Skeletal muscle tissue (tissue), 4 donors: ENCODE results near the gene UBL7. TPM values are rescaled to one million over a fixed set of nuclear protein-coding genes. Genes with fewer than 3 reads are reported as not detected.

Experiments
- H3K27ac ChIP-seq: one replicate; pipeline ENCODE4 v1.7.0; 2013; ENCODE audit warnings: mild to moderate bottlenecking, low read depth, low read length, inconsistent platforms
- H3K27me3 ChIP-seq, 3 donors: one replicate each; pipeline ENCODE4 v1.7.0; 2013; ENCODE audit warnings: low read length in 3 of 3; ENCODE audit not compliant: control insufficient read depth in 3 of 3, insufficient read depth in 3 of 3
- H3K36me3 ChIP-seq, 3 donors: one replicate each; pipeline ENCODE4 v1.7.0; 2013; ENCODE audit warnings: low read length in 3 of 3; ENCODE audit not compliant: control insufficient read depth in 3 of 3, insufficient read depth in 3 of 3
- H3K4me1 ChIP-seq, 3 donors: one replicate each; pipeline ENCODE4 v1.7.0; 2013; ENCODE audit warnings: low read length in 3 of 3, mild to moderate bottlenecking in 3 of 3; ENCODE audit not compliant: control insufficient read depth in 3 of 3, insufficient read depth in 3 of 3
- H3K4me3 ChIP-seq, 3 donors: one replicate each; pipeline ENCODE4 v1.7.0; 2013; ENCODE audit warnings: low read length in 3 of 3
- H3K9ac ChIP-seq, 3 donors: one replicate each; pipeline ENCODE4 v1.7.0; 2013; ENCODE audit warnings: low read length in 3 of 3, mild to moderate bottlenecking in 3 of 3, moderate library complexity in 2 of 3, low read depth in 1 of 3
- H3K9me3 ChIP-seq, 3 donors: one replicate each; pipeline ENCODE4 v1.7.0; 2013; ENCODE audit warnings: low read length in 3 of 3; ENCODE audit not compliant: control insufficient read depth in 3 of 3
- total RNA-seq: library from RNA; depleted of rRNA; stranded (reverse); fragments of >200 nt; gene quantifications from one replicate; pipeline ENCODE4 v1.2.3, GENCODE V29; 2014
- donor health status: Osteomylitis.

The UBL7 gene
- total RNA-seq, 1 donor from 2014 or later = 23.0 TPM

DNA sequence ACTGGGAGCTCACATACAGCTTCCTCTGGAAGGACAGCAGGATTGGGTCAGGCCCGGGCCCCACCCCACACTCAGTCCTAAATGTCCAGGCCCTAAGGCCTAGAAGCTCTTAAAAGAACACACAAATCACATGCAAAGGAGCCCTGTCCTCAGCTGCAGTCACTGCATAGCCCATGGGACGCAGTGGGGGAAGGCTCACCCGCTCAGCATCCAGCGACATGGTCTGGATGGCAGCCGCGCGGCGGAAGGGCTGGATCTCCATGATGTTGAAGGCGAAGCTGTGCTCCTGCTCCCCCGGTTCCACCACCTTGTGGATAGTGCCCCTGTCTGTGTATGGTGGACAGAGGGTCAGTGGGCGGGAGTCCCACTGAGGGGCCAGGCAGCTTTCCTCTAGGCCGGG lies 49.3 kb downstream of the UBL7 start:
- H3K27ac ChIP-seq = no peak overlapping the region
- H3K9ac ChIP-seq = no peak overlapping the region

DNA sequence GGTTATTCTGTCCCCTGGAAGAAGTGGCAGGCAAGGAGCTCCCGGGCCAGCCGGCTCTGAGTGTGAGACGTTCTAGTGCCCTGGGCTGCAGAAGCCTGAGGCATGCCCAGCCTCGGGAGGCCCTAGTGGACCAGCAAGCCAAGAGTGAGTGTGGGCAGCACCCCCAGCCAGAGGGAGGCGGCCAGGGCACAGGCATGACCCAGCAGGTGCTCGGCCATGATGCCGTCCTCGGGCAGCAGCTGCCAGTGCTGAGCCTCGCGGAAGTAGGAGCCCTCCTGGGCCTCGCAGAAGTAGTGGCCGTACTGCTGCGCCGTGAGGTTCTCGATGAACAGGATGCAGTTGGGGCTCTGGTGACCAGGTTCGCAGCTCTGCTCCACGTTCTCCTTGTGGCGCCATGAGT lies 50.5 kb downstream of the UBL7 start:
- Histone ChIP-seq H3K36me3 (peaks cover 0 to 2% (median 0%) of the 10 kb centered on the region in 3 donors), H3K9ac (no peak overlapping the region), H3K4me3 (no peak overlapping the region), H3K27ac (no peak overlapping the region), H3K27me3 (peaks cover 0 to 5% (median 3%) of the 10 kb centered on the region in 3 donors), H3K9me3 (no peaks in the 10 kb centered on the region), H3K4me1 (no peaks in the 10 kb centered on the region)

More for the DNA sequence above, 49.3 kb downstream of the UBL7 start:
- no peaks in the 10 kb centered on the region for H3K9me3 ChIP-seq
- no peaks in the 10 kb centered on the region for H3K4me1 ChIP-seq
- H3K27me3 ChIP-seq = peaks cover 0 to 4% (median 3%) of the 10 kb centered on the region in 3 donors
- peaks cover 0 to 6% (median 0%) of the 10 kb centered on the region in 3 donors for H3K36me3 ChIP-seq
- H3K4me3 ChIP-seq = no peak overlapping the region

DNA sequence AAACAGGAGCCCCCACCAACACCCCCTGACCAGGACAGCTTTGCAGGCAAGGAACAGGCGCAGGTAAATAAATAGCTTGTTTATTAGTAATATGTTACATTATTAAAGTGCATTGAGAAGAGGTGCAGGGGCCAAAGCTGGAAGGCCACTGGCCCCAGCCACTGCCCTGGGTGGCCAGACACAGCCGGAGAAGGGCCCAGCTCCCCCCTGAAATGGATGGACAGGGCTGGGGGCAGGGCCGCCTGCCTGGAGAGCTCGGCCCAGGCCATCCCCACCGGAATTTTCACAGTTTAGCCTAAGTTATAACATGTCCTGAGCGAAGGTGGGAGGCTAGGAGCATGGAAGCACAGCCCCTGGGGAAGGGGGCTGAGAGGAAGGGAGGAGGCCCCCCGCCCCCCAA lies 51.7 kb downstream of the UBL7 start:
- H3K4me1 ChIP-seq = no peaks in the 10 kb centered on the region
- no peaks in the 10 kb centered on the region for H3K9me3 ChIP-seq
- H3K9ac ChIP-seq = no peak overlapping the region

DNA sequence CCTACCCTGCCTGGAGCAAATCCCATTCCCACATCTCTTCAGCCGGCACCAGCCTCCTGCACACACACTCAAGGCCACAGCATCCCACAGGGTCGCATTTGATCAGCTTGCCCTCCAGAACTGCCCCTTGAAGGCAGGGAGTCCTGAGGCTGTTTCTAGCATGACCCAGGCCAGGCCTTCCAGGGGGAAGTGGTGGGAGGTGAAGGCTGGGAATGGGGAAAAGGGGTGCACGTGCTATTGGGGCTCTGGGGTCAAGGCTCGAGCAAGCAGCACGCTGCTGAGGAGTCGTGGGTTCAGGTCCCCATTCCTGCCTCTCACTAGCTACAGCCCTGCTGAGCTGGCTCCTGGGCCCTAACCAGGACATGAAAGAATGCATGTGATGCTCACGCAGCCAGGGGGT lies 52.1 kb downstream of the UBL7 start:
- Histone ChIP-seq H3K27ac (no peak overlapping the region), H3K27me3 (peaks cover 0 to 5% (median 3%) of the 10 kb centered on the region in 3 donors), H3K4me1 (no peaks in the 10 kb centered on the region), H3K36me3 (no peaks in the 10 kb centered on the region), H3K9me3 (no peaks in the 10 kb centered on the region), H3K4me3 (no peak overlapping the region), H3K9ac (no peak overlapping the region)

More for the DNA sequence above, 51.7 kb downstream of the UBL7 start:
- no peak overlapping the region for H3K4me3 ChIP-seq
- peaks cover 0 to 5% (median 3%) of the 10 kb centered on the region in 3 donors for H3K27me3 ChIP-seq
- H3K36me3 ChIP-seq = no peaks in the 10 kb centered on the region
- H3K27ac ChIP-seq = no peak overlapping the region

DNA sequence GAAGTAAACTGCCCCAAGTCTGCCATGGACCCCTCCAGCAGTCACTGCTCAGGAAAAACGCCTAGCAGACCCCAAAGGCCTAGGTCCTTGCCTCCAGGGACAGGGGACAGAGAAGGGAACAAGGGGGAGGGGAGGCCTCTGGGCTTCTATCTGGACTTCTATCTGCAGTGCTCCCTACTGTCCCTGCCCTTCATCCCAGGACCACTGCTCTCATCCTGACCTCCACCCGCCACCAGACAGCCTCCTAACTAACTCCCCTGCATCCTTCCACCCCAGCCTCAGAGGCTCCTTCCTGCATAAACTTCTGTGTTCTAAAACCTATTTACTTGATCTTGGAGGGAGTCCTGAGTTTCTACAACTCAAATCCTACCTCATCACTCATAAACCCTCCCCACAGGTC lies 52.6 kb downstream of the UBL7 start:
- H3K27ac ChIP-seq = no peak overlapping the region

DNA sequence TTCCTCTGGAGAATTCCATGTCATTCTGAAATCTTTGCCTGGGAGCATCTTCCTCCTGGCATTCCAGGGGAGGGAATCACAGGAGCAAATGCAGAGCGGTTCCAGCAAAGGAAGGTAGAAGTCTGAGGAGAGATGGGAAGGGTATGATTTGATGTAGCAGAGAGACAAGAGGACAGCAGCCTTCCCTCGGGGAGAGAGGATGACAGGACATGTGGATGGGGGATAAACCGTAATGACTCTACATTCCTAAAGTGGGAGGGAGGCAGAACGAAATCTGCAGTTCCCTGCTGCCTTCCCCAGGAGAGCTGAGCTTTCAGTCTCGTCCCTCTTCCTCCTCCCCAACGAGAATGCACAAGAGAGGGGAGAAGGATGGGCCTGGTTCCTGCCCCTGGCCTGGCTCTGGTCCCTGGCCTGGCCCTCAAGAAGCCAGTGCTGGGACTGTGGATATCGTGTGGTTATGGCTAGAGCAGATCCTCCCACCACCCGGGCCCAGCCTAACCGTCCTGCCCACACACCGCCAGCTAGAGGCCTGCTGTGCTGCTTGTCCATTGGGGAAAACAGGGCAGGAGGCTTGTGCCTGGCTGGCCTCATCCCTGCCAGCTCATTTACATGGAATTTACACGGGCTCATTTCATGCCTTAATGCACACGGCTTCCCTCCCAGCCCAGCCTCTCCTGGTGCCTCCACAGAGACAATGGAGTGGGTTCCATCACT lies 53.8 kb downstream of the UBL7 start:
- no peak overlapping the region for H3K4me3 ChIP-seq
- H3K27ac ChIP-seq = no peak overlapping the region
- peaks cover under 1 to 5% (median 3%) of the 10 kb centered on the region in 3 donors for H3K27me3 ChIP-seq
- no peaks in the 10 kb centered on the region for H3K9me3 ChIP-seq
- H3K4me1 ChIP-seq = peaks cover 3 to 15% (median 5%) of the 10 kb centered on the region in 3 donors
- no peaks in the 10 kb centered on the region for H3K36me3 ChIP-seq
- no peak overlapping the region for H3K9ac ChIP-seq

More for the DNA sequence above, 52.6 kb downstream of the UBL7 start:
- no peak overlapping the region for H3K9ac ChIP-seq
- no peak overlapping the region for H3K4me3 ChIP-seq
- H3K9me3 ChIP-seq = no peaks in the 10 kb centered on the region
- peaks cover 0 to 5% (median 3%) of the 10 kb centered on the region in 3 donors for H3K27me3 ChIP-seq
- H3K4me1 ChIP-seq = peaks cover 0 to 4% (median 3%) of the 10 kb centered on the region in 3 donors
- H3K36me3 ChIP-seq = no peaks in the 10 kb centered on the region

DNA sequence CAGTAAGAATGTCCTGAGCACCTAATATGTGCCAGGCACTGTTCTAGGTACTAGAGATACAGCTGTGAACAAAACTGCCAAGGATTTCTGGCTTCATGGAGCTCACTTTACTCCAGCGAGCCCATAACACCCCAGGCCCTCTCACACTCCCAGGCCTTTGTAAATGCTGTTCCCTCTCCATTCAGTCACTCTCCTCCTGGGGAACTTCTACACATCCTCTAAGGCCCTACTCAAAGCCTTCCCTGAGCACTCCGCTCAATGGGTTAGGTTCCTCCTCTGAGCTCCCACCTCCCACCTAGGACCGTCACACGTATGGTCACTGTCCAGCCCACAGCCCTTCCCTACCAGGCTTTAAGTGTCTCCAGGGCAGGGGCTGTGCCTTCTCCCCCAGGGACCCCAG lies 54.4 kb downstream of the UBL7 start:
- Histone ChIP-seq H3K4me1 (peaks cover 3 to 15% (median 7%) of the 10 kb centered on the region in 3 donors), H3K27me3 (peaks cover 3 to 5% (median 3%) of the 10 kb centered on the region in 3 donors), H3K27ac (no peak overlapping the region), H3K9ac (no peak overlapping the region), H3K4me3 (no peak overlapping the region), H3K9me3 (no peaks in the 10 kb centered on the region), H3K36me3 (no peaks in the 10 kb centered on the region)

DNA sequence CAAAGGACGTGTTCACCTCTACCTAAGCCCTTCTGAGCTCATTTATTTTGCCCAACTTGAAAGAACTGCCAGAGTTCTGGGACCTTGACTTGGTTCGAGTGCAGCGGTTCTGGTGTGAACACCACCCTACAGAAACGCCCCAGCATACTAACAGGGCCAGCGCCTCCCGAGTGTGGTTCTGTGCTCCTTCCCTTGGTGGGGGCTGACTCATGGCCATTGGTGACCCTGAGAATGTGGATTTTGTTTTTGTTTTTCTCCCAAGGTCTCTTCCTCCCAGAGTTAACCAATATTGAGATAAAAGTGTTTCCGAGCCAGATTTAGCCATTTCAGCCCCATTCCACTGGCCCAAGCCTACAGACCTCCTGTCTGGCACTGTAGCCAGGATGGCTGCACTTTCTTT lies 55.1 kb downstream of the UBL7 start:
- Histone ChIP-seq H3K9ac (no peak overlapping the region), H3K4me1 (peaks cover 3 to 20% (median 13%) of the 10 kb centered on the region in 3 donors), H3K27ac (no peak overlapping the region)

DNA sequence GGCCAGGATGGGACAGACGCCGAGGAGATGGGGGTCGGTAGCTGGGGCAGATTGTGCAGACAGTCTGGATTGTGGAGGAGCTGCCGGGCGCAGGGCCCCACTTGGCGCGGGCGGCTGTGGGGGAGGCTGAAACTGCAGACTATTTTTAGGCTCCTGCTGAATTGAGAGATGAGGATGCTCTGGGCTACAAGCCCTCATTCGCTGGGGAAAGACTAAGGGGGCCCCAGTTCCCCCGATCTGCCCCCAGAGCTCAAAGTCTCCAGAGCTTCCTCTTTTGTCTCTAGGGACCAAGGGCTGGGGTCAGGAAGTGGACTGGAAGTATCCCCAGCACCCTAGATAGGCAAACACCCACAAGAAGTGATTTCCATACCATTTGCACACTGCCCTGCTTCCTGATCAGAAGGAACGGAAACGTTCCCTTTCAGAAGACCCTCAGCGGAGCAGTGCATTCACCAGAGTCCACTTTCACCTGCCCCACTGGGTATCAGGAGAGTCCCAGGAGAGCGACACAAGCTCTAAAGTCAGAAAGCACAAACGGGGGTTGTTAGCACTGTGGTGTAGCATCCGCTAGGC lies 56.9 kb downstream of the UBL7 start:
- no peak overlapping the region for H3K4me3 ChIP-seq
- no peak overlapping the region for H3K9ac ChIP-seq
- H3K27ac ChIP-seq = no peak overlapping the region
- peaks cover 3 to 14% (median 8%) of the 10 kb centered on the region in 3 donors for H3K27me3 ChIP-seq
- H3K36me3 ChIP-seq = no peaks in the 10 kb centered on the region
- no peaks in the 10 kb centered on the region for H3K9me3 ChIP-seq
- H3K4me1 ChIP-seq = peaks cover 3 to 20% (median 13%) of the 10 kb centered on the region in 3 donors

More for the DNA sequence above, 55.1 kb downstream of the UBL7 start:
- Histone ChIP-seq H3K36me3 (no peaks in the 10 kb centered on the region), H3K4me3 (no peak overlapping the region), H3K9me3 (no peaks in the 10 kb centered on the region), H3K27me3 (peaks cover 3 to 9% (median 8%) of the 10 kb centered on the region in 3 donors)

DNA sequence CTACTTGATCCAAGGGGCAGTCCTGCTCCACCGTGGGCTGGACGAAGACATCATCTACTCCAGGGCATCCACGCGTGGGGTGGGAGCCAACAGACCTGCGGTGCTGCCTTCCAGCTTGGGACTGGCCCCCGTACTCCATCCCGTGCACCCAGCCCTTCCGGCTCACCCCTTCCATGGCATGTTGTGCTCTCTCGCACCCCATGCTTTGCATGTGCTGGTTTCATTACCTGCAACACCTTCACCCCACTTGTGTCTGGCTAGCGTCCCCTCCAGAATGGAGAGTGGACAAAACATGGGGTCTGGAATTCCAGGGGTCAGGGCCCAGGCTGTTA lies 57.4 kb downstream of the UBL7 start:
- Histone ChIP-seq H3K27ac (no peak overlapping the region), H3K4me3 (no peak overlapping the region), H3K4me1 (peaks cover 3 to 20% (median 13%) of the 10 kb centered on the region in 3 donors), H3K36me3 (no peaks in the 10 kb centered on the region), H3K27me3 (peaks cover 3 to 14% (median 8%) of the 10 kb centered on the region in 3 donors), H3K9ac (no peak overlapping the region), H3K9me3 (no peaks in the 10 kb centered on the region)
